MM.1S (cell line): Measurements from ENCODE around the gene PRKCB.

Experiments
- DNase-seq: peaks from one replicate; pipeline ENCODE4 v3.0.0-alpha.2; 2015
- H2AFZ ChIP-seq: fragments of 300-600 bp; sonication (generic); 2 replicates; pipeline ENCODE4 v1.6.0; 2016; ENCODE audit warnings: antibody characterized with exemption, low read length
- H3F3A ChIP-seq: fragments of 300-600 bp; sonication (generic); 2 replicates; pipeline ENCODE4 v1.6.1; 2016; ENCODE audit warnings: mild to moderate bottlenecking, antibody characterized with exemption, low read length, moderate library complexity, mixed read lengths; ENCODE audit not compliant: insufficient read depth
- H3K27ac ChIP-seq: fragments of 300-600 bp; sonication (generic); 2 replicates; pipeline ENCODE4 v1.5.1; 2016; ENCODE audit warnings: mild to moderate bottlenecking, low read length
- H3K27me3 ChIP-seq: fragments of 300-600 bp; sonication (generic); replicated peaks from 2 replicates; pipeline ENCODE4 v1.6.0; 2016; ENCODE audit warnings: low read length; ENCODE audit not compliant: insufficient read depth
- H3K36me3 ChIP-seq: fragments of 300-600 bp; sonication (generic); replicated peaks from 2 replicates; pipeline ENCODE4 v1.6.1; 2016; ENCODE audit warnings: mild to moderate bottlenecking, low read length, mixed read lengths; ENCODE audit not compliant: insufficient read depth
- H3K4me1 ChIP-seq: fragments of 300-600 bp; sonication (generic); 2 replicates; pipeline ENCODE4 v1.6.1; 2016; ENCODE audit warnings: low read length, mixed read lengths
- H3K4me2 ChIP-seq: fragments of 300-600 bp; sonication (generic); 2 replicates; pipeline ENCODE4 v1.6.0; 2016; ENCODE audit warnings: low read depth, low read length
- H3K4me3 ChIP-seq: fragments of 300-600 bp; sonication (generic); 2 replicates; pipeline ENCODE4 v1.5.1; 2016; ENCODE audit warnings: low read length, mixed read lengths
- H3K79me2 ChIP-seq: fragments of 300-600 bp; sonication (generic); 2 replicates; pipeline ENCODE4 v1.6.1; 2016; ENCODE audit warnings: mixed run types, low read length, mixed read lengths
- H3K9ac ChIP-seq: fragments of 300-600 bp; sonication (generic); 2 replicates; pipeline ENCODE4 v1.6.1; 2016; ENCODE audit warnings: low read length, mixed read lengths
- H3K9me2 ChIP-seq: fragments of 300-600 bp; sonication (generic); replicated peaks from 2 replicates; pipeline ENCODE4 v1.6.1; 2016; ENCODE audit warnings: mild to moderate bottlenecking, low read length, mixed read lengths; ENCODE audit not compliant: insufficient read depth
- H3K9me3 ChIP-seq: fragments of 300-600 bp; sonication (generic); replicated peaks from 2 replicates; pipeline ENCODE4 v1.6.1; 2016; ENCODE audit warnings: mild to moderate bottlenecking, low read length, mixed read lengths; ENCODE audit not compliant: insufficient read depth
- H4K20me1 ChIP-seq: fragments of 300-600 bp; sonication (generic); 2 replicates; pipeline ENCODE4 v1.6.1; 2016; ENCODE audit warnings: mild to moderate bottlenecking, low read length, moderate library complexity, mixed read lengths; ENCODE audit not compliant: insufficient read depth
- CTCF ChIP-seq: fragments of 300-600 bp; sonication (generic); IDR thresholded peaks from 2 replicates; pipeline ENCODE4 v1.5.1; 2016; ENCODE audit warnings: antibody characterized with exemption, low read length, mixed read lengths
- EZH2 ChIP-seq: fragments of 300-600 bp; sonication (generic); optimal IDR thresholded peaks from 2 replicates; pipeline ENCODE3; 2017; ENCODE audit warnings: low read depth, mild to moderate bottlenecking, antibody characterized with exemption, low read length, mixed read lengths
- EZH2phosphoT487 ChIP-seq: fragments of 300-600 bp; sonication (generic); IDR thresholded peaks from 2 replicates; pipeline ENCODE4 v1.6.1; 2018; ENCODE audit warnings: antibody characterized with exemption, low read length

The PRKCB gene

GRCh38 chr16:24074574-24074973 is 238.8 kb downstream of the PRKCB start:
- H3K36me3 ChIP-seq = no peaks in the 10 kb centered on the region
- TF ChIP-seq EZH2phosphoT487 = no peak
- no peak for TF ChIP-seq EZH2
- no peak for TF ChIP-seq CTCF

GRCh38 chr16:24075302-24075701 is 239.5 kb downstream of the PRKCB start:
- H3K27me3 ChIP-seq = no peaks in the 10 kb centered on the region
- no peaks in the 10 kb centered on the region for H3K9me3 ChIP-seq
- H3K4me2 ChIP-seq = no peak overlapping the region
- H3K36me3 ChIP-seq = no peaks in the 10 kb centered on the region
- H3K27ac ChIP-seq = no peak overlapping the region
- no peak overlapping the region for H2AFZ ChIP-seq
- no peaks in the 10 kb centered on the region for H3F3A ChIP-seq
- TF ChIP-seq EZH2phosphoT487 = no peak
- no peak for TF ChIP-seq CTCF
- TF ChIP-seq EZH2 = no peak
- no peak overlapping the region for H3K4me3 ChIP-seq
- H3K4me1 ChIP-seq = no peaks in the 10 kb centered on the region
- DNase-seq = no peak
- no peaks in the 10 kb centered on the region for H4K20me1 ChIP-seq
- no peaks in the 10 kb centered on the region for H3K9me2 ChIP-seq
- H3K79me2 ChIP-seq = no peaks in the 10 kb centered on the region
- no peak overlapping the region for H3K9ac ChIP-seq

More at GRCh38 chr16:24074574-24074973, 238.8 kb downstream of the PRKCB start:
- no peak overlapping the region for H2AFZ ChIP-seq
- H4K20me1 ChIP-seq = no peaks in the 10 kb centered on the region
- H3K9me3 ChIP-seq = no peaks in the 10 kb centered on the region
- H3K27me3 ChIP-seq = no peaks in the 10 kb centered on the region
- H3K9ac ChIP-seq = no peak overlapping the region
- no peak overlapping the region for H3K27ac ChIP-seq
- H3K9me2 ChIP-seq = no peaks in the 10 kb centered on the region
- no peak overlapping the region for H3K4me2 ChIP-seq
- no peak overlapping the region for H3K4me3 ChIP-seq
- no peaks in the 10 kb centered on the region for H3K4me1 ChIP-seq
- H3F3A ChIP-seq = no peaks in the 10 kb centered on the region
- no peak for DNase-seq
- no peaks in the 10 kb centered on the region for H3K79me2 ChIP-seq

GRCh38 chr16:24075931-24076716 is 240.3 kb downstream of the PRKCB start:
- DNase-seq = peak; percentile 11
- no peaks in the 10 kb centered on the region for H3F3A ChIP-seq
- TF ChIP-seq EZH2 = no peak
- no peak for TF ChIP-seq EZH2phosphoT487
- no peak for TF ChIP-seq CTCF
- H3K27me3 ChIP-seq = no peaks in the 10 kb centered on the region
- H3K4me3 ChIP-seq = no peak overlapping the region
- H3K9me3 ChIP-seq = no peaks in the 10 kb centered on the region
- H3K4me1 ChIP-seq = no peaks in the 10 kb centered on the region
- no peak overlapping the region for H3K4me2 ChIP-seq
- no peaks in the 10 kb centered on the region for H4K20me1 ChIP-seq
- no peaks in the 10 kb centered on the region for H3K36me3 ChIP-seq
- no peaks in the 10 kb centered on the region for H3K9me2 ChIP-seq
- H3K79me2 ChIP-seq = no peaks in the 10 kb centered on the region
- H3K9ac ChIP-seq = no peak overlapping the region
- H3K27ac ChIP-seq = no peak overlapping the region
- H2AFZ ChIP-seq = no peak overlapping the region
